Measurements from ENCODE around the gene ATP7A.

Gene ATP7A

DNA sequence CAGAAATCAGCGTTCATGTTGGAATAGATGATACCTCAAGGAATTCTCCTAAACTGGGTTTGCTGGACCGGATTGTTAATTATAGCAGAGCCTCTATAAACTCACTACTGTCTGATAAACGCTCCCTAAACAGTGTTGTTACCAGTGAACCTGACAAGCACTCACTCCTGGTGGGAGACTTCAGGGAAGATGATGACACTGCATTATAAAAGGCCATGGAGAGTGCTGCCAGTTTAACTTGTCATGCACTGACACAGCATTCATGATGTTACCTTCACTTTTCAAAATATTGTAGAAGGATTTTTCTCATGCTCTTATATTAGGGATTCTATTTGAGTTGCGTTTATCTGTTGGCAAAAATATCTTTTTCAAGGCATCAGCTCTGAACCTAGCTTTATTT, 135.9 kb downstream of the ATP7A start:
- no peak for ATAC-seq

DNA sequence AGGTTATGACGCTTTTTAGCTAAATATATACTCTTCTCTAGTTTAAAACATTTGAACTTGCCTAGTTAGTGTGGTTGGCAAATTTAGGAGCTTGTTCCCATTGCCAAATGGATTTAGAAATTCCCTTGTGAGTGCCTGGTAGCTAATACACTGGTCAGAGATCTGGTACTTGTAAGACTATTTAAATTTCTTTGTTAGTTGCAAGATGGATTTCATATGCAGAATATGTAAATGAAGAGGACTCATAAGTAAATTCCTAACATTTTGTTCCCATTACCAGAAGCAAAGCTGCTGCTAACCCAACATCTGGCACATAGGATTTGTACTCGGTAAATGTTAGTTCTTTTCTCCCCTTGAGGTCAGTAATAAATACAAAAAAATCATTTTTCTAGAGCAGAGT, 137.6 kb downstream of the ATP7A start:
- ATAC-seq, result no peak
- TF ChIP-seq PPARA (CRISPR knock-in tag; IDR thresholded peaks at IDR 0.05; ENCODE audit: borderline replicate concordance) (no peak), TOX (CRISPR knock-in tag; IDR thresholded peaks at IDR 0.05; ENCODE audit: borderline replicate concordance) (no peak), SNAI2 (CRISPR knock-in tag; IDR thresholded peaks at IDR 0.05) (no peak), BACH2 (CRISPR knock-in tag; IDR thresholded peaks at IDR 0.05; ENCODE audit: borderline replicate concordance) (no peak), CSDC2 (CRISPR knock-in tag; IDR thresholded peaks at IDR 0.05) (no peak), ISL1 (CRISPR knock-in tag; IDR thresholded peaks at IDR 0.05) (no peak), OSR1 (CRISPR knock-in tag; IDR thresholded peaks at IDR 0.05) (no peak), ZFP3 (CRISPR knock-in tag; IDR thresholded peaks at IDR 0.05) (no peak), ZNF565 (CRISPR knock-in tag; conservative IDR thresholded peaks at IDR 0.05; ENCODE audit: low read depth) (no peak), RARB (CRISPR knock-in tag; IDR thresholded peaks at IDR 0.05) (no peak), ZNF70 (CRISPR knock-in tag; IDR thresholded peaks at IDR 0.05) (no peak), ARNTL (CRISPR knock-in tag; IDR thresholded peaks at IDR 0.05; ENCODE audit: borderline replicate concordance, low read depth) (no peak)
- TF ChIP-seq, protein P1, sequence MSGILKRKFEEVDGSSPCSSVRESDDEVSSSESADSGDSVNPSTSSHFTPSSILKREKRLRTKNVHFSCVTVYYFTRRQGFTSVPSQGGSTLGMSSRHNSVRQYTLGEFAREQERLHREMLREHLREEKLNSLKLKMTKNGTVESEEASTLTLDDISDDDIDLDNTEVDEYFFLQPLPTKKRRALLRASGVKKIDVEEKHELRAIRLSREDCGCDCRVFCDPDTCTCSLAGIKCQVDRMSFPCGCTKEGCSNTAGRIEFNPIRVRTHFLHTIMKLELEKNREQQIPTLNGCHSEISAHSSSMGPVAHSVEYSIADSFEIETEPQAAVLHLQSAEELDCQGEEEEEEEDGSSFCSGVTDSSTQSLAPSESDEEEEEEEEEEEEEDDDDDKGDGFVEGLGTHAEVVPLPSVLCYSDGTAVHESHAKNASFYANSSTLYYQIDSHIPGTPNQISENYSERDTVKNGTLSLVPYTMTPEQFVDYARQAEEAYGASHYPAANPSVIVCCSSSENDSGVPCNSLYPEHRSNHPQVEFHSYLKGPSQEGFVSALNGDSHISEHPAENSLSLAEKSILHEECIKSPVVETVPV (CRISPR knock-in tag; IDR thresholded peaks at IDR 0.05), result no peak
- TF ChIP-seq, protein P2, sequence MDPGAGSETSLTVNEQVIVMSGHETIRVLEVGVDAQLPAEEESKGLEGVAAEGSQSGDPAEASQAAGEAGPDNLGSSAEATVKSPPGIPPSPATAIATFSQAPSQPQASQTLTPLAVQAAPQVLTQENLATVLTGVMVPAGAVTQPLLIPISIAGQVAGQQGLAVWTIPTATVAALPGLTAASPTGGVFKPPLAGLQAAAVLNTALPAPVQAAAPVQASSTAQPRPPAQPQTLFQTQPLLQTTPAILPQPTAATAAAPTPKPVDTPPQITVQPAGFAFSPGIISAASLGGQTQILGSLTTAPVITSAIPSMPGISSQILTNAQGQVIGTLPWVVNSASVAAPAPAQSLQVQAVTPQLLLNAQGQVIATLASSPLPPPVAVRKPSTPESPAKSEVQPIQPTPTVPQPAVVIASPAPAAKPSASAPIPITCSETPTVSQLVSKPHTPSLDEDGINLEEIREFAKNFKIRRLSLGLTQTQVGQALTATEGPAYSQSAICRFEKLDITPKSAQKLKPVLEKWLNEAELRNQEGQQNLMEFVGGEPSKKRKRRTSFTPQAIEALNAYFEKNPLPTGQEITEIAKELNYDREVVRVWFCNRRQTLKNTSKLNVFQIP (CRISPR knock-in tag; IDR thresholded peaks at IDR 0.05; ENCODE audit: borderline replicate concordance, low read depth), result no peak
- TF ChIP-seq, protein P3, sequence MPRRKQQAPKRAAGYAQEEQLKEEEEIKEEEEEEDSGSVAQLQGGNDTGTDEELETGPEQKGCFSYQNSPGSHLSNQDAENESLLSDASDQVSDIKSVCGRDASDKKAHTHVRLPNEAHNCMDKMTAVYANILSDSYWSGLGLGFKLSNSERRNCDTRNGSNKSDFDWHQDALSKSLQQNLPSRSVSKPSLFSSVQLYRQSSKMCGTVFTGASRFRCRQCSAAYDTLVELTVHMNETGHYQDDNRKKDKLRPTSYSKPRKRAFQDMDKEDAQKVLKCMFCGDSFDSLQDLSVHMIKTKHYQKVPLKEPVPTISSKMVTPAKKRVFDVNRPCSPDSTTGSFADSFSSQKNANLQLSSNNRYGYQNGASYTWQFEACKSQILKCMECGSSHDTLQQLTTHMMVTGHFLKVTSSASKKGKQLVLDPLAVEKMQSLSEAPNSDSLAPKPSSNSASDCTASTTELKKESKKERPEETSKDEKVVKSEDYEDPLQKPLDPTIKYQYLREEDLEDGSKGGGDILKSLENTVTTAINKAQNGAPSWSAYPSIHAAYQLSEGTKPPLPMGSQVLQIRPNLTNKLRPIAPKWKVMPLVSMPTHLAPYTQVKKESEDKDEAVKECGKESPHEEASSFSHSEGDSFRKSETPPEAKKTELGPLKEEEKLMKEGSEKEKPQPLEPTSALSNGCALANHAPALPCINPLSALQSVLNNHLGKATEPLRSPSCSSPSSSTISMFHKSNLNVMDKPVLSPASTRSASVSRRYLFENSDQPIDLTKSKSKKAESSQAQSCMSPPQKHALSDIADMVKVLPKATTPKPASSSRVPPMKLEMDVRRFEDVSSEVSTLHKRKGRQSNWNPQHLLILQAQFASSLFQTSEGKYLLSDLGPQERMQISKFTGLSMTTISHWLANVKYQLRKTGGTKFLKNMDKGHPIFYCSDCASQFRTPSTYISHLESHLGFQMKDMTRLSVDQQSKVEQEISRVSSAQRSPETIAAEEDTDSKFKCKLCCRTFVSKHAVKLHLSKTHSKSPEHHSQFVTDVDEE (CRISPR knock-in tag; IDR thresholded peaks at IDR 0.05), result no peak

More for the DNA sequence above, 135.9 kb downstream of the ATP7A start:
- TF ChIP-seq, protein P4, sequence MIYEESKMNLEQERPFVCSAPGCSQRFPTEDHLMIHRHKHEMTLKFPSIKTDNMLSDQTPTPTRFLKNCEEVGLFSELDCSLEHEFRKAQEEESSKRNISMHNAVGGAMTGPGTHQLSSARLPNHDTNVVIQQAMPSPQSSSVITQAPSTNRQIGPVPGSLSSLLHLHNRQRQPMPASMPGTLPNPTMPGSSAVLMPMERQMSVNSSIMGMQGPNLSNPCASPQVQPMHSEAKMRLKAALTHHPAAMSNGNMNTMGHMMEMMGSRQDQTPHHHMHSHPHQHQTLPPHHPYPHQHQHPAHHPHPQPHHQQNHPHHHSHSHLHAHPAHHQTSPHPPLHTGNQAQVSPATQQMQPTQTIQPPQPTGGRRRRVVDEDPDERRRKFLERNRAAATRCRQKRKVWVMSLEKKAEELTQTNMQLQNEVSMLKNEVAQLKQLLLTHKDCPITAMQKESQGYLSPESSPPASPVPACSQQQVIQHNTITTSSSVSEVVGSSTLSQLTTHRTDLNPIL (CRISPR knock-in tag; IDR thresholded peaks at IDR 0.05; ENCODE audit: low read depth), result no peak

DNA sequence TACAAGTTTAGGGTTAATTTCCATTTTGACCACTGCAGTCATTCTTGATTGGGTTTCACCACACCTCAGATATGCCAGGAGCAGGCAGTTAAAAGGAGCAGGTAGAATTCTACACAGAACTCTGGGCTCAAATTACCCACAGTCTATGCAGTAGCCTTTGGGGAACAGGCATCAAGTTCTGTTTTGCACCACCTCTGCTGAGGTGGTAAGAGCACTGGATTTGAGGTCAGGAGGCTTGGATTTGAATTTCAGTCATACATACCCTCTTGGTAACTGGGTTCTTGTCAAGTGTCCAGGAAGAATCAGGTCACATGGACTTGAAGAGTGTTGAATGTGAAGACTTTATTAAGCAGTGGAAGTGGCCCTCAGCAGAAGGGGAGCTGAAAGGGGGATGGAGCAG, 153.2 kb downstream of the ATP7A start:
- ATAC-seq, result no peak
- TF ChIP-seq TCF4 (CRISPR knock-in tag; IDR thresholded peaks at IDR 0.05; ENCODE audit: borderline replicate concordance), result no peak

DNA sequence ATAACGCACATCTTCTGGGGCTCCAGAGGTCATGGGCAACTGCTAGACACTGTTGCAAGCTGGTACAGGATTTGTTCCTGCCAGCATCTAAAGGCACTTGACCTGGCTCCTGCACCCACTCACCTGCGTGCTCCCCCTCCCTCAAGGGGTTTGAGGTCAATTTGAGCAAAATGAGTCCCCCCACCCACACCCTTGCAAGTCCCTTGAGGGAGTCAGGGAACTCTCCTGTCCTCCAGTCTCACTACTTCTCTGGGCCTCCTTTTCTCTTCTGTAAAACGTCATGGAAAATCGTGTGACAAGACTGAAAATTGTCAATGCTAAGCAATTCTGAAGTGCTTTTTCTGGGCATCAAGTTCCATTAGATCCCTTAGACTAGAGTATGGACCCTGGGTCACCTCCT, 153.7 kb downstream of the ATP7A start:
- no peak for ATAC-seq
- TF ChIP-seq ISL1 (CRISPR knock-in tag; IDR thresholded peaks at IDR 0.05) (no peak), OSR1 (CRISPR knock-in tag; IDR thresholded peaks at IDR 0.05) (no peak), ARNTL (CRISPR knock-in tag; IDR thresholded peaks at IDR 0.05; ENCODE audit: borderline replicate concordance, low read depth) (no peak), ZFP3 (CRISPR knock-in tag; IDR thresholded peaks at IDR 0.05) (no peak), ZC3H10 (CRISPR knock-in tag; IDR thresholded peaks at IDR 0.05) (no peak)
- TF ChIP-seq, protein P5, sequence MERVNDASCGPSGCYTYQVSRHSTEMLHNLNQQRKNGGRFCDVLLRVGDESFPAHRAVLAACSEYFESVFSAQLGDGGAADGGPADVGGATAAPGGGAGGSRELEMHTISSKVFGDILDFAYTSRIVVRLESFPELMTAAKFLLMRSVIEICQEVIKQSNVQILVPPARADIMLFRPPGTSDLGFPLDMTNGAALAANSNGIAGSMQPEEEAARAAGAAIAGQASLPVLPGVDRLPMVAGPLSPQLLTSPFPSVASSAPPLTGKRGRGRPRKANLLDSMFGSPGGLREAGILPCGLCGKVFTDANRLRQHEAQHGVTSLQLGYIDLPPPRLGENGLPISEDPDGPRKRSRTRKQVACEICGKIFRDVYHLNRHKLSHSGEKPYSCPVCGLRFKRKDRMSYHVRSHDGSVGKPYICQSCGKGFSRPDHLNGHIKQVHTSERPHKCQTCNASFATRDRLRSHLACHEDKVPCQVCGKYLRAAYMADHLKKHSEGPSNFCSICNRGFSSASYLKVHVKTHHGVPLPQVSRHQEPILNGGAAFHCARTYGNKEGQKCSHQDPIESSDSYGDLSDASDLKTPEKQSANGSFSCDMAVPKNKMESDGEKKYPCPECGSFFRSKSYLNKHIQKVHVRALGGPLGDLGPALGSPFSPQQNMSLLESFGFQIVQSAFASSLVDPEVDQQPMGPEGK (CRISPR knock-in tag; IDR thresholded peaks at IDR 0.05; ENCODE audit: borderline replicate concordance), result no peak
- TF ChIP-seq, protein P4 (CRISPR knock-in tag; IDR thresholded peaks at IDR 0.05; ENCODE audit: low read depth), result no peak

DNA sequence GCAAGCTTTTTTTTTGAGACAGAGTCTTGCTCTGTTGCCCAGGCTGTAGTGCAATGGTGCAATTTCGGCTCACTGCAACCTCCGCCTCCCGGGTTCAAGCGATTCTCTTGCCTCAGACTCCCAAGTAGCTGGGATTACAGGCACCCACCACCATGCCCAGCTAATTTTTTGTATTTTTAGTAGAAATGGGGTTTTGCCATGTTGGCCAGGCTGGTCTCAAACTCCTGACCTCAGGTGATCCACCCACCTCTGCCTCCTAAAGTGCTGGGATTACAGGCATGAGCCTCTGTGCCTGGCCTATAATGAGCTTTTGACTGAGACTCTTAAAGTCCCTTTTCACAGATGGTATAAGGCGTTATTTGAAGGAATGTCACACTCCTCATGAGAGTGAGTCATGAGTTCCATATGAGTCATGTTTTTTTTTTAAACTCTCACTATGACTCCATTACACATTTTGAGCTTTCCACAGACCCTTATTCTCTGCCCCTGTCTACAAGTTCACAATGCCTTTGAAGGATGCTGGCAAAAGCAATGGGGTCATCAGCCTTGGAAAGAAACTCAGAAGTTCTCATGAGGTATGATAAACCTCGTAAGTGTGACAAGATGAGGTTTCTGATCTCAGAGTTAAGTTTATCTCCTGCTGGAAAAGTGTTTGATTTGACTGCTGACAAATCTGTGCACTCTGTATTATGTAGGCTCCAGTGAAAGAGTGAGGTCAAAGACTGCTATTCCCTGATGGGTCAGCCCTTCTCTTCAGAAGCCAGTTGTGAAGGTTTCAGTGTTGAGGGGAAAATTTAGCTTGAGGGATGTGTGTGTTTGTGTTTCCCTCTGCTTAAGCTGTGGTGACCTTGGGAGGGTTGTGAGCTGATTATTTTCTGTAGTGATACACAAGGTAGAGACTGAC, 154.5 kb downstream of the ATP7A start:
- peak; percentile 79 for ATAC-seq
